Body of pancreas (tissue), 4 donors: ENCODE measurements around the gene DCTN4.

Experiments used
- CTCF ChIP-seq, 7 experiments: fragments of 450-650 bp in 4 of 7; fragments of 200-600 bp in 3 of 7; sonication (generic) in 3 of 7; IDR thresholded peaks; one replicate each; pipeline ENCODE4 v1.5.1; 2016 to 2019; ENCODE audit warnings: antibody characterized with exemption in 7 of 7
- POLR2A ChIP-seq, 3 donors: fragments of 450-650 bp; IDR thresholded peaks; one replicate each; pipeline ENCODE4 v1.6.1; 2016; ENCODE audit warnings: antibody characterized with exemption in 3 of 3, mild to moderate bottlenecking in 2 of 3

- TF ChIP-seq CTCF (IDR thresholded peaks at IDR 0.05) (no peak), POLR2A (IDR thresholded peaks at IDR 0.05) (no peak)
Measured at GRCh38 chr5:150804388-150804787, 45.6 kb upstream of the DCTN4 start.
